Breast epithelium (tissue), 4 donors: ENCODE data around the gene ZNF407. TPM values are rescaled to one million over a fixed set of nuclear protein-coding genes. Genes with fewer than 3 reads are reported as not detected.
"Not testable (repeated sequence)": the region's sequence is repeated elsewhere in the genome, so short reads cannot be mapped to it uniquely, and the experiment has no call there.

Experiments used
- DNase-seq, 2 donors: peaks; one replicate each; pipeline ENCODE4 v3.0.0-alpha.2; 2019; ENCODE audit warnings: low spot score in 2 of 2
- H3K27ac ChIP-seq, 2 donors: fragments of 200-600 bp; sonication (generic) in 1 of 2; one replicate each; pipeline ENCODE4 v1.5.1; 2016 to 2019; ENCODE audit warnings: mild to moderate bottlenecking in 1 of 2
- H3K27me3 ChIP-seq, 2 donors: fragments of 200-600 bp; sonication (generic) in 1 of 2; one replicate each; pipeline versions ENCODE4 v1.5.1 to v1.6.0; 2017 to 2019; ENCODE audit warnings: control low read depth in 1 of 2, mild to moderate bottlenecking in 1 of 2
- H3K36me3 ChIP-seq: fragments of 200-600 bp; one replicate; pipeline ENCODE4 v1.5.1; 2019
- H3K4me1 ChIP-seq, 2 donors: fragments of 200-600 bp; sonication (generic); one replicate each; pipeline ENCODE4 v1.5.1; 2016 to 2019; ENCODE audit warnings: control low read depth in 1 of 2
- H3K4me3 ChIP-seq, 3 donors: fragments of 200-600 bp; sonication (generic); 1 replicate in 2 of 3; 2 replicates in 1 of 3; pipeline ENCODE4 v1.5.1; 2016 to 2019; ENCODE audit warnings: mild to moderate bottlenecking in 3 of 3, moderate library complexity in 2 of 3
- H3K9me3 ChIP-seq, 2 donors: fragments of 200-600 bp; sonication (generic) in 1 of 2; one replicate each; pipeline ENCODE4 v1.5.1; 2016 to 2019; ENCODE audit warnings: control low read depth in 1 of 2
- CTCF ChIP-seq, 3 donors: fragments of 450-650 bp; IDR thresholded peaks; one replicate each; pipeline ENCODE4 v1.5.1; 2016 to 2017; ENCODE audit warnings: antibody characterized with exemption in 3 of 3, mild to moderate bottlenecking in 3 of 3, moderate library complexity in 3 of 3
- POLR2A ChIP-seq: fragments of 450-650 bp; IDR thresholded peaks from one replicate; pipeline ENCODE4 v1.6.1; 2016; ENCODE audit warnings: antibody characterized with exemption, mild to moderate bottlenecking, moderate library complexity
- POLR2AphosphoS5 ChIP-seq, 3 donors: sonication (generic); formaldehyde crosslinking; IDR thresholded peaks; one replicate each; pipeline ENCODE4 v1.6.1; 2017; ENCODE audit warnings: antibody characterized with exemption in 3 of 3
- intact Hi-C: fragments of 100-400 bp; cut with DNase I; formaldehyde crosslinking; loops from one replicate; pipeline ENCODE4 v1.15.1; 2023; ENCODE audit warnings: low total_unique reads
- total RNA-seq, 3 donors: library from RNA; depleted of rRNA; stranded (reverse); fragments of >200 nt; gene quantifications; one replicate each; pipeline ENCODE4 v1.1.0, GENCODE V29; 2016

ZNF407 gene
- total RNA-seq, 3 donors from 2014 or later: 14.9 to 30.1 (median 22.3) TPM

GRCh38 chr18:74563999-74564398 lies 33.7 kb upstream of the ZNF407 start:
- DNase-seq: no peak
- no peak overlapping the region for H3K27ac ChIP-seq
- intact Hi-C loops: no loop called here
- H3K4me1 ChIP-seq: no peaks in the 10 kb centered on the region
- no peak overlapping the region for H3K4me3 ChIP-seq
- no peaks in the 10 kb centered on the region for H3K27me3 ChIP-seq
- H3K36me3 ChIP-seq: no peaks in the 10 kb centered on the region
- no peak for TF ChIP-seq POLR2AphosphoS5 (IDR thresholded peaks at IDR 0.05)
- H3K9me3 ChIP-seq: no peaks in the 10 kb centered on the region

GRCh38 chr18:74565164-74565563 lies 32.5 kb upstream of the ZNF407 start:
- H3K9me3 ChIP-seq, intact Hi-C loops, H3K27ac ChIP-seq, H3K4me1 ChIP-seq, DNase-seq, H3K4me3 ChIP-seq, H3K36me3 ChIP-seq, H3K27me3 ChIP-seq: not testable (repeated sequence)

GRCh38 chr18:74565993-74566392 lies 31.7 kb upstream of the ZNF407 start:
- H3K36me3 ChIP-seq, intact Hi-C loops, H3K4me1 ChIP-seq, H3K27me3 ChIP-seq, DNase-seq, H3K4me3 ChIP-seq, H3K27ac ChIP-seq, H3K9me3 ChIP-seq: not testable (repeated sequence)

GRCh38 chr18:74567822-74568221 lies 29.8 kb upstream of the ZNF407 start:
- Histone ChIP-seq H3K4me1 (no peaks in the 10 kb centered on the region), H3K36me3 (no peaks in the 10 kb centered on the region), H3K9me3 (no peaks in the 10 kb centered on the region), H3K27me3 (no peaks in the 10 kb centered on the region), H3K27ac (no peak overlapping the region), H3K4me3 (no peak overlapping the region)
- DNase-seq: no peak
- intact Hi-C loops: no loop called here
- TF ChIP-seq POLR2AphosphoS5 (IDR thresholded peaks at IDR 0.05) (no peak), POLR2A (no peak), CTCF (IDR thresholded peaks at IDR 0.05) (no peak)

GRCh38 chr18:74569401-74569800 lies 28.3 kb upstream of the ZNF407 start:
- DNase-seq: no peak
- TF ChIP-seq CTCF (IDR thresholded peaks at IDR 0.05) (no peak), POLR2A (no peak), POLR2AphosphoS5 (IDR thresholded peaks at IDR 0.05) (no peak)

GRCh38 chr18:74570266-74570665 lies 27.4 kb upstream of the ZNF407 start:
- Histone ChIP-seq H3K27me3 (no peaks in the 10 kb centered on the region), H3K9me3 (no peaks in the 10 kb centered on the region), H3K4me3 (no peak overlapping the region), H3K36me3 (no peaks in the 10 kb centered on the region), H3K4me1 (no peaks in the 10 kb centered on the region), H3K27ac (no peak overlapping the region)
- intact Hi-C loops: loop anchor here (10.0 kb wide), 1 partner anchor 935 kb away; no protein-coding TSS in a partner anchor
- DNase-seq: no peak
- TF ChIP-seq POLR2AphosphoS5 (IDR thresholded peaks at IDR 0.05): no peak
- no peak for TF ChIP-seq POLR2A
- no peak for TF ChIP-seq CTCF (IDR thresholded peaks at IDR 0.05)

More at GRCh38 chr18:74569401-74569800, 28.3 kb upstream of the ZNF407 start:
- no peaks in the 10 kb centered on the region for H3K4me1 ChIP-seq
- H3K9me3 ChIP-seq: no peaks in the 10 kb centered on the region
- H3K27ac ChIP-seq: no peak overlapping the region
- no peaks in the 10 kb centered on the region for H3K27me3 ChIP-seq
- no peak overlapping the region for H3K4me3 ChIP-seq
- intact Hi-C loops: no loop called here
- H3K36me3 ChIP-seq: no peaks in the 10 kb centered on the region
